ENCODE measurements around the gene C19orf33.
"Not testable (repeated sequence)": the region's sequence is repeated elsewhere in the genome, so short reads cannot be mapped to it uniquely, and the experiment has no call there.

The C19orf33 gene

DNA sequence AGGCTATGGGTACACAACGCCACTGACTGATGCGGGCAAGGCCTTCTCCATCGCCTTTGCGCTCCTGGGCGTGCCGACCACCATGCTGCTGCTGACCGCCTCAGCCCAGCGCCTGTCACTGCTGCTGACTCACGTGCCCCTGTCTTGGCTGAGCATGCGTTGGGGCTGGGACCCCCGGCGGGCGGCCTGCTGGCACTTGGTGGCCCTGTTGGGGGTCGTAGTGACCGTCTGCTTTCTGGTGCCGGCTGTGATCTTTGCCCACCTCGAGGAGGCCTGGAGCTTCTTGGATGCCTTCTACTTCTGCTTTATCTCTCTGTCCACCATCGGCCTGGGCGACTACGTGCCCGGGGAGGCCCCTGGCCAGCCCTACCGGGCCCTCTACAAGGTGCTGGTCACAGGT lies 22.5 kb downstream of the C19orf33 start:
- Histone ChIP-seq H3K36me3 (ENCODE audit: insufficient read depth, low read length) (peaks cover 30% of the 10 kb centered on the region), H3K4me1 (ENCODE audit: insufficient read depth, low read length) (peaks cover 7% of the 10 kb centered on the region), H3K27ac (ENCODE audit: low read depth, low read length) (no peak overlapping the region), H3K27me3 (ENCODE audit: control insufficient read depth in 1 of 2, insufficient read depth in 2 of 2, low read length in 2 of 2) (no peaks in the 10 kb centered on the region), H3K4me3 (ENCODE audit: low read depth in 1 of 2, low read length in 2 of 2) (no peak overlapping the region), H3K9me3 (ENCODE audit: low read length) (no peaks in the 10 kb centered on the region), H3K9ac (ENCODE audit: low read length) (no peak overlapping the region)

DNA sequence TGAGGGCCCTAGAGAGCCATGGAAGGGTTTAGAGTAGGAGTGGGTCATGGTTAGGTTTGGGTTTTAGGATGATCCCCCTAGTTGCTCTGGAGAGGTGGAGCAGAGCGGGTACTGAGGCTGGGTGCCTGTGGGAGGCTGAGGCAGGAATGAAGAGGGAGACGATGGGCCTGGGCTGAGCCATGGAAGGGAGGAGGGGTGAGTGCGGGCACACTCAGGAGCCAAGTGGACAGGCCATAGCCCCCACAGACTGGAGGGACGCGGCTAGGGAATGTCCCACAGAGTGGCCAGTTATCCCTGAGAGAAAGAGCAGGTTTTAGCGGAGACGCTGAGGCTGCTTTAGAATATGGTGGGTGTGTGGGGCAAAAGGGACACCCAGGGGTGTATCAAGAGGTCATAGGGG lies 25.6 kb downstream of the C19orf33 start:
- Histone ChIP-seq H3K4me3 (ENCODE audit: low read depth in 1 of 2, low read length in 2 of 2) (no peak overlapping the region), H3K9me3 (ENCODE audit: low read length) (no peaks in the 10 kb centered on the region), H3K27me3 (ENCODE audit: control insufficient read depth in 1 of 2, insufficient read depth in 2 of 2, low read length in 2 of 2) (no peaks in the 10 kb centered on the region), H3K27ac (ENCODE audit: low read depth, low read length) (no peak overlapping the region), H3K36me3 (ENCODE audit: insufficient read depth, low read length) (peaks cover 26% of the 10 kb centered on the region), H3K9ac (ENCODE audit: low read length) (no peak overlapping the region), H3K4me1 (ENCODE audit: insufficient read depth, low read length) (no peaks in the 10 kb centered on the region)

DNA sequence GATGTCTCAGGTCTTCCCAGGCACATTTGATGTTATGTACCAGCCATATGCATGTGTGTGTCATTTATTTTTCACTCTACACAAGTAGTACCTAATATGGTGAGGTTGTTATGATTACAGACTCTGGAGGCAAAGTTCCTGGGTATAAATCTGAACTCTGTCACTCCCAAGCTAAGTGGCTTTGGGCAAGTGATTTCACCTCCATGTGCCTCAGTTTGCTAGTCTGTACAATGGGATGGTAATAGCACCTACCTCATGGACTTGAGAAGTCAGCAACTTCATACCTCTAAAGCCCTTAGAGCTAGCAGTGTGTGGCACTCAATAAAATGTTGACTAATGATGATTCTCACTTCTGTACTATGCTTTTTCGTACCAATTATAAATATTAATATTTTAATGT lies 27.7 kb downstream of the C19orf33 start:
- H3K4me1 ChIP-seq (ENCODE audit: insufficient read depth, low read length): no peaks in the 10 kb centered on the region

DNA sequence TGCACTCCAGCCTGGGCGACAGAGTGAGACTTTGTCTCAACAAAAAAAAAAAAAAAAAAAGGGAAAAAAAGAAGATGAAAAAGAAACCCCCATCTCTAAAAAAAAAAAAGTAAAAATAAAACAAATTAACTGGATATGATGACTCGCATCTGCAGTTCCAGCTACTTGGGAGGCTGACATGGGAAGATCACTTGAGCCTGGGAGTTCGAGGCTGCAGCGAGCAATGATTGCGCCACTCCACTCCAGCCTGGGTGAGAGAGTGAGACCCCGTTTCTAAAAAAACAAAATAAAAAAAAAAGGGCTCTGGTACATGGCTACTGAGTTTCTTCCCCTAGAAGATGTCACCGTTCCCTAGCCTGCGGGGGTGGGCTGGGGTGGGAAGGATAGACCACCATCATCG lies 29.2 kb downstream of the C19orf33 start:
- Histone ChIP-seq H3K4me1 (ENCODE audit: insufficient read depth, low read length) (peaks cover 4% of the 10 kb centered on the region), H3K9ac (ENCODE audit: low read length) (no peak overlapping the region), H3K36me3 (ENCODE audit: insufficient read depth, low read length) (peaks cover 3% of the 10 kb centered on the region), H3K4me3 (ENCODE audit: low read depth in 1 of 2, low read length in 2 of 2) (no peak overlapping the region), H3K27me3 (ENCODE audit: control insufficient read depth in 1 of 2, insufficient read depth in 2 of 2, low read length in 2 of 2) (no peaks in the 10 kb centered on the region), H3K9me3 (ENCODE audit: low read length) (no peaks in the 10 kb centered on the region), H3K27ac (ENCODE audit: low read depth, low read length) (no peak overlapping the region)

More for the DNA sequence above, 27.7 kb downstream of the C19orf33 start:
- Histone ChIP-seq H3K4me3 (ENCODE audit: low read depth in 1 of 2, low read length in 2 of 2) (no peak overlapping the region), H3K36me3 (ENCODE audit: insufficient read depth, low read length) (peaks cover 18% of the 10 kb centered on the region), H3K27ac (ENCODE audit: low read depth, low read length) (no peak overlapping the region), H3K27me3 (ENCODE audit: control insufficient read depth in 1 of 2, insufficient read depth in 2 of 2, low read length in 2 of 2) (no peaks in the 10 kb centered on the region), H3K9ac (ENCODE audit: low read length) (no peak overlapping the region), H3K9me3 (ENCODE audit: low read length) (no peaks in the 10 kb centered on the region)

DNA sequence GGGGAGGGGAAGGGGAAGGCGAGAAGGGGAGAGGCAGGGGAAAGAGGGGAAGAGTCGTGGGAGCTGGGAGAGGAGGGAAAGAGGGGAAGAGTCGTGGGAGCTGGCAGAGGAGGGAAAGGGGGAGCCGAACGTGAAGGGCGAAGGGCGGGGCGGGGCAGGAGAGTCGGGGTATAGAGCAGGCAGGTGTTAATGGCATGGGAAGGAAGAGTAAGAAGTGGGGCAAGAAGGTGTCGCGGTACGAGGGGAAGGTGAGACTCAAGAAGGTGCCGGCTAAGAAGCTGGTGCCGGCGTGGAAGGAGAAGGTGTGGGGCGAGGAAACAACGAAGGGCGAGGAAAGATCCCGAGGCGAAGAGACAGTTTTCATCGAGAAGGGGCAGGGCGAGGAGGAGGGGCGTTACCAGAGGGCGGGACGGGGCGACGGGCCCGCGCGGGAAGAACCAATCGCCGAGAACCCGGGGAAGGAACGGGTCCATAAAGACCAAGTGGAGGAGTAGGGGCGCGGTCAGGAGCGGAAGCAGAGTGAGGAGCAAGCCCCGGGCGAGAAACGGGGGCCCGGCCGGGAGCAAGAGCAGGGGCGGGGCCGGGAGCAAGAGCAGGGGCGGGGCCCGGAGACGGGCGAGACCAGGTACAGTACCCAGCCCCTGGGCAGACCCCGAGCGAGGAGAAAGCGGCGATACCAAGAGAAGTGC lies 32.0 kb downstream of the C19orf33 start:
- no peaks in the 10 kb centered on the region for H3K9me3 ChIP-seq (ENCODE audit: low read length)
- H3K27ac ChIP-seq (ENCODE audit: low read depth, low read length): peak overlapping the region; percentile 90
- H3K27me3 ChIP-seq (ENCODE audit: control insufficient read depth in 1 of 2, insufficient read depth in 2 of 2, low read length in 2 of 2): no peaks in the 10 kb centered on the region
- H3K9ac ChIP-seq (ENCODE audit: low read length): peak overlapping the region; percentile 57
- peaks cover 4% of the 10 kb centered on the region for H3K4me1 ChIP-seq (ENCODE audit: insufficient read depth, low read length)
- peaks cover 7% of the 10 kb centered on the region for H3K36me3 ChIP-seq (ENCODE audit: insufficient read depth, low read length)
- H3K4me3 ChIP-seq (ENCODE audit: low read depth in 1 of 2, low read length in 2 of 2): peak overlapping the region; percentile 71 to 85

DNA sequence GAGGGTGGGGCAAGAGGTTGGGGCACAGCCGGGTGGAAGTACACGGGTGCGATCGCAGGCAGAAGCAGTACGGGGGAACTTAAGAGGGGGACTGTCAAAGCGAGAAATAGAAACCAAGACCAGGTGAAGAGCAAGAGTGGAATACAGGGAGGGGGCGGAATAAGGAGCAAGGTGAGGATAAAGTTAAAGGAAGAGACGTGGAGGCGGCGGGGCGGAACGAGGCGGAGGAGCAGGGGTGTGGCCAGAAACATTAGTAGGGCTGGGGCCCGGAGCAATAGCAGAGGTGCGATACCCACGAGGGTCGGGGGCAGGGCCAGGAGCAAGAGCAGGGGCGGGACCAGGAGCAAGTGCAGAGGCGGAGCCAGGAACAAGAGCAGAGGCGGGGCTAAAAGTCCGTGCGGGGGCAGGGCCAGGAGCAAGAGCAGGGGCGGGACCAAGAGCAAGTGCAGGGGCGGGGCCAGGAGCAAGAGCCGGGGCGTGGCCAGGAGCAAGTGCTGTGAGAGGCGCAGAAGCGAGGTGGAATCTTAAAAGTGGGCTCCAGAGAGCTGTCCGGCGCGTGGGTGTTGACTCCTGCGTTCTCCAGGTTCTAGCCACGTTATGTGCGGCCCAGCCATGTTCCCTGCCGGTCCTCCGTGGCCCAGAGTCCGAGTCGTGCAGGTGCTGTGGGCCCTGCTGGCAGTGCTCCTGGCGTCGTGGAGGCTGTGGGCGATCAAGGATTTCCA lies 32.7 kb downstream of the C19orf33 start:
- Histone ChIP-seq H3K4me1 (ENCODE audit: insufficient read depth, low read length) (peaks cover 4% of the 10 kb centered on the region), H3K27me3 (ENCODE audit: control insufficient read depth in 1 of 2, insufficient read depth in 2 of 2, low read length in 2 of 2) (no peaks in the 10 kb centered on the region), H3K4me3 (ENCODE audit: low read depth in 1 of 2, low read length in 2 of 2) (peak overlapping the region; percentile 71 to 85), H3K36me3 (ENCODE audit: insufficient read depth, low read length) (peaks cover 8% of the 10 kb centered on the region), H3K9ac (ENCODE audit: low read length) (peak overlapping the region; percentile 57), H3K27ac (ENCODE audit: low read depth, low read length) (peak overlapping the region; percentile 90), H3K9me3 (ENCODE audit: low read length) (no peaks in the 10 kb centered on the region)

DNA sequence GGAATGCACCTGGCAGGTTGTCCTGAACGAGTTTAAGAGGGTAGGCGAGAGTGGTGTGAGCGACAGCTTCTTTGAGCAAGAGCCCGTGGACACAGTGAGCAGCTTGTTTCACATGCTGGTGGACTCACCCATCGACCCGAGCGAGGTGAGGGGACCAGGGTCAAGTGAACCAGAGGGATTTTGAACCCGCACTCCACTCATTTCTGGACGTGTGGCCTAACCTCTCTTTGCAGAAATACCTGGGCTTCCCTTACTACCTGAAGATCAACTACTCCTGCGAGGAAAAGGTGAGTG lies 33.3 kb downstream of the C19orf33 start:
- Histone ChIP-seq H3K36me3 (ENCODE audit: insufficient read depth, low read length) (peaks cover 8% of the 10 kb centered on the region), H3K4me3 (ENCODE audit: low read depth in 1 of 2, low read length in 2 of 2) (peak overlapping the region in 1 of 2 donors; percentile 85), H3K27ac (ENCODE audit: low read depth, low read length) (no peak overlapping the region), H3K27me3 (ENCODE audit: control insufficient read depth in 1 of 2, insufficient read depth in 2 of 2, low read length in 2 of 2) (no peaks in the 10 kb centered on the region), H3K9ac (ENCODE audit: low read length) (no peak overlapping the region), H3K9me3 (ENCODE audit: low read length) (no peaks in the 10 kb centered on the region), H3K4me1 (ENCODE audit: insufficient read depth, low read length) (peaks cover 4% of the 10 kb centered on the region)

DNA sequence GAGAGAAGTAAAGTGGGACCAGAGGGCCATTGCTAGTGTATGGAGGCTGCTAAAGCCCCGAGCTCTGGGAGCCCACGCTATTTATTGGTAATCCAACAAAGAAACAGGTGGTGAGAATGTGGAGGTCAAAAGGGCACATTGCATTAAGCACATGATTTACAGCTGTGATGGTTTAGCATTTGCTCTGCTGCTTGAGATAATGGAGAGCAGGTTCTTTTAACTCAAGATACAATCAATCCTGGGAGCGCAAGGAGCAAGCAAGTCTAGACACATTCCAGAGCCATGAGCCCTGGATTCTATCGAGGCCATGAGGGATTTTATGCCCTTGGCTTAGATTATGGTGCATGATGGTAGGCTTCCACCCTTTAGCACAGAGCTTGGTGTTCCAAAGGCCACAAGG lies 35.0 kb downstream of the C19orf33 start:
- H3K9me3 ChIP-seq (ENCODE audit: low read length); H3K27ac ChIP-seq (ENCODE audit: low read depth, low read length); H3K27me3 ChIP-seq (ENCODE audit: control insufficient read depth in 1 of 2, insufficient read depth in 2 of 2, low read length in 2 of 2); H3K36me3 ChIP-seq (ENCODE audit: insufficient read depth, low read length); H3K9ac ChIP-seq (ENCODE audit: low read length); H3K4me1 ChIP-seq (ENCODE audit: insufficient read depth, low read length); H3K4me3 ChIP-seq (ENCODE audit: low read depth in 1 of 2, low read length in 2 of 2): not testable (repeated sequence)

DNA sequence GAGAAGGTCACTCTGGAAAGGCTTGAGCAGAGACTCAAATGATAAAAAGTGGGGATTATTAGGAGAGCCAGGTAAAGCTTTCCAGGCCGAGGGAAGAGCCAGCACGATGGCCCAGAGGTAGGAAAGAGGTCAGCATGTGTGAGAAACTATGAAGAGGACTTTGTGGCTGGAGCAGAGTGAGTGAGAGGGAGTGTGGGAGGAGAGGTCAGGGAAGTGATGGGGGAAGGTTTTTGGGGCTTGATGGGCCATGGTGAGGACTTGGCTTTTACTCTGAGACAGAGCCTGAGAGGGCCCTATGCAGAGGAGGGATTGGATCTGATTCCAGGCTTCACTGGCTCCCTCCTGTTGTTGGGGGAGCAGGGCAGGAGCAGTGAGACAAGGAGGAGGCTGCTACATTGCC lies 36.9 kb downstream of the C19orf33 start:
- Histone ChIP-seq H3K9me3 (ENCODE audit: low read length) (no peaks in the 10 kb centered on the region), H3K27me3 (ENCODE audit: control insufficient read depth in 1 of 2, insufficient read depth in 2 of 2, low read length in 2 of 2) (no peaks in the 10 kb centered on the region), H3K27ac (ENCODE audit: low read depth, low read length) (no peak overlapping the region), H3K4me1 (ENCODE audit: insufficient read depth, low read length) (peaks cover 4% of the 10 kb centered on the region), H3K4me3 (ENCODE audit: low read depth in 1 of 2, low read length in 2 of 2) (no peak overlapping the region), H3K36me3 (ENCODE audit: insufficient read depth, low read length) (peaks cover 8% of the 10 kb centered on the region), H3K9ac (ENCODE audit: low read length) (no peak overlapping the region)

DNA sequence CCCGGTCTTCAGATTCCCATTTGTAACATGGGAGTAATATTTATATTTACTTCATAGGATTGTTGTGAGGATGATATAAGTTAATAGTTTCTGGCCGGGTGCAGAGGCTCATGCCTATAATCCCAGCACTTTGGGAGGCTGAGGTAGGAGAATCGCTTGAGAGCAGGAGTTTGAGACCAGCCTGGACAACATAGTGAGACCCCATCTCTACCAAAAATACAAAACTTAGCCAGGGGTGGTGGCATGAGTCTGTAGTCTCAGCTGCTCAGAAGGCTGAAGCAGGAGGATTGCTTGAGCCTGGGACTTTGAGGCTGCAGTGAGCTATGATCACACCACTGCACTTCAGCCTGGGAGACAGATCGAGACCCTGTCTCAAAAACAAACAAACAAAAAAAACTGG lies 42.8 kb downstream of the C19orf33 start:
- Histone ChIP-seq H3K9ac (ENCODE audit: low read length) (no peak overlapping the region), H3K9me3 (ENCODE audit: low read length) (no peaks in the 10 kb centered on the region), H3K27ac (ENCODE audit: low read depth, low read length) (no peak overlapping the region), H3K27me3 (ENCODE audit: control insufficient read depth in 1 of 2, insufficient read depth in 2 of 2, low read length in 2 of 2) (peaks cover 0 to 1% of the 10 kb centered on the region in 2 donors), H3K4me3 (ENCODE audit: low read depth in 1 of 2, low read length in 2 of 2) (no peak overlapping the region), H3K36me3 (ENCODE audit: insufficient read depth, low read length) (no peaks in the 10 kb centered on the region), H3K4me1 (ENCODE audit: insufficient read depth, low read length) (no peaks in the 10 kb centered on the region)

DNA sequence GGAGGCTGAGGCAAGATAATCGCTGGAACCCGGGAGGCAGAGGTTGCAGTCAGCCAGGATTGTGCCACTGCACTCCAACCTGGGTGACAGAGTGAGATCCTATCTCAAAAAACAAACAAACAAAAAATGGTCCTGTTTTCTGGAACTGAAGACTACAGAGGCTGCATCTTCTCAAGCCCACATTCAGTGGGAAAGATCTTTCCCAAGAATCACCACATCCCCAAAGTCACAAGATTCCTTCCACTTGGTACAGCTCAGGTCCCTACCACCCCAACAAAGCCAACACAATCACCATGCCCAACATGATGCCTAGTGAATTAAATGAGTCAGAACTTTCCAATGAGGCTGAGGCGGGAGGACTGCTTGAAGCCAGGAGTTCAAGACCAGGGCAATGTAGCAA lies 46.8 kb downstream of the C19orf33 start:
- Histone ChIP-seq H3K4me3 (ENCODE audit: low read depth in 1 of 2, low read length in 2 of 2) (no peak overlapping the region), H3K4me1 (ENCODE audit: insufficient read depth, low read length) (no peaks in the 10 kb centered on the region), H3K36me3 (ENCODE audit: insufficient read depth, low read length) (no peaks in the 10 kb centered on the region), H3K27me3 (ENCODE audit: control insufficient read depth in 1 of 2, insufficient read depth in 2 of 2, low read length in 2 of 2) (peaks cover 7 to 14% of the 10 kb centered on the region in 2 donors), H3K27ac (ENCODE audit: low read depth, low read length) (no peak overlapping the region), H3K9me3 (ENCODE audit: low read length) (no peaks in the 10 kb centered on the region), H3K9ac (ENCODE audit: low read length) (no peak overlapping the region)

DNA sequence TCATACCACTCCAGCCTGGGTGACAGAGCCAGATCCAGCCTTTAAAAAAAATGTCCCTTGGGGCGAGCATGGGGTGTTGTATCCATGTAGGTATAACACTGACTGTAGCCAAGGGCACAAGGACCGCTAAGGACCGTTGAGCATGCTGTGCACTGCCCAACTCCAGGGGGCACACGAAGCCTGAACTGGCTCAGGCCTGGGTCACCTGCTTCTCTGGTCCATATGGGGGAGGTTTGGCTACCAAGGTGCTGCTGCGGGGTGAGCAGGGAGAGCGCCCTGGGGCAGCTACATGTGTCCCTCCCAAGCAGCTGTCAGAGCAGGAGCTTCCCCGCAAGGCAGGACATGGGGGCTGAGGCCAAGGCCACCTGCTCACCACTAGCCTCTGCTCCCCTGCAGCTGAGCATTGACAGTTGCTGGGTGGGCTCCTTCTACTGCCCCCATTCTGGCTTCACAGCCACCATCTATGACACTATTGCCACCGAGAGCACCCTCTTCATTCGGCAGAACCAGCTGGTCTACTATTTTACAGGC lies 47.9 kb downstream of the C19orf33 start:
- H3K9ac ChIP-seq (ENCODE audit: low read length): no peak overlapping the region
- no peaks in the 10 kb centered on the region for H3K4me1 ChIP-seq (ENCODE audit: insufficient read depth, low read length)
- no peaks in the 10 kb centered on the region for H3K9me3 ChIP-seq (ENCODE audit: low read length)
- no peaks in the 10 kb centered on the region for H3K36me3 ChIP-seq (ENCODE audit: insufficient read depth, low read length)
- H3K4me3 ChIP-seq (ENCODE audit: low read depth in 1 of 2, low read length in 2 of 2): no peak overlapping the region
- no peak overlapping the region for H3K27ac ChIP-seq (ENCODE audit: low read depth, low read length)
- H3K27me3 ChIP-seq (ENCODE audit: control insufficient read depth in 1 of 2, insufficient read depth in 2 of 2, low read length in 2 of 2): peaks cover 7 to 23% of the 10 kb centered on the region in 2 donors
